Purkinje cell (primary cell): ENCODE data around the gene EEF1E1. TPM values are rescaled to one million over a fixed set of nuclear protein-coding genes. Genes with fewer than 3 reads are reported as not detected.

Experiments
- polyA plus RNA-seq: library from polyadenylated mRNA; unstranded; fragments of >200 nt; fragmentation: Nextera tagmentation; gene quantifications from 2 replicates; pipeline ENCODE4 v1.2.1, GENCODE V29; 2014

Gene EEF1E1
- 319 and 373 TPM in 2 replicates for polyA plus RNA-seq

DNA sequence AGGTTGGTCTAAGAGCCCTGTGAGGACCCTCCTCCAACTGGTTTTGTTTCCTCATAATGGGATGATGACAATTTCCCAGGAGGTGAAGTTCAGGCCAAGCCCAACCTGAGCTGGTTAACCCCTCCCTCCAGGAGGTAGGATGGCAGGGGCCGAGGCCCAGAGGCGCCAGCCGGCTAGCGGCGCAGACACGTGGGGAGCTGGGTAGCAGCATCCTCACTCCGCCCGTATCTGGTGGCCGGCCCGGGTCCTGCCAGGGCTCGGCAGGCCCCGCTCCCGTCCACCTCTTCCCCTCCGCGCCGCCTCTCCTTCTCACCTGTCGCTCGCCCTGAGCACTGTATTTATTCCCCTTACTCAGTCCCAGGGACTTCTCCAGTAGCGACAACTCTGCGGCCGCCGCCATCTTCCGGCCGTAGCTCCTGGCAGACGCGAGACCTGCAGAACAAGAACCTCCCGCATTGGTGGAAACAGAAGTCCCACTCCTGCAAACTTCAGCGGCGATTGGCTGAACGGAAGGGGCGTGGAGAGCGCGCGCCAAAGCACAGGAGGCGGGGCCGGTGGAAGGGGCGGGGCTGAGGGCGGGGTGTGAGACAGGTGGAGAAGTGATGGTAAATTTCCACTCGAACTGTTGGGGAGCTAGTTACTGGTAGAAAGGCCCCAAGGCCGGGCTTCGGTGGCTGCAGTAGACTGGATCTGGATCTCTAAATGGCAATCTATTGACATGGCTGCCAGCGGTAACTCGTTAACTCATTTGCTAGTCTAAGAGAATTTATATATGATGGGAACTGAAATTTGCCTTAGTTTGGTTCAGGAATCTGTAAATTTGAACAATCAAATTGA, at the start of gene EEF1E1:
TSS of gene EEF1E1 (minus strand) at position 427 of the 837 bp plus-strand sequence. CDS start at position 400, 27 bp downstream.

DNA sequence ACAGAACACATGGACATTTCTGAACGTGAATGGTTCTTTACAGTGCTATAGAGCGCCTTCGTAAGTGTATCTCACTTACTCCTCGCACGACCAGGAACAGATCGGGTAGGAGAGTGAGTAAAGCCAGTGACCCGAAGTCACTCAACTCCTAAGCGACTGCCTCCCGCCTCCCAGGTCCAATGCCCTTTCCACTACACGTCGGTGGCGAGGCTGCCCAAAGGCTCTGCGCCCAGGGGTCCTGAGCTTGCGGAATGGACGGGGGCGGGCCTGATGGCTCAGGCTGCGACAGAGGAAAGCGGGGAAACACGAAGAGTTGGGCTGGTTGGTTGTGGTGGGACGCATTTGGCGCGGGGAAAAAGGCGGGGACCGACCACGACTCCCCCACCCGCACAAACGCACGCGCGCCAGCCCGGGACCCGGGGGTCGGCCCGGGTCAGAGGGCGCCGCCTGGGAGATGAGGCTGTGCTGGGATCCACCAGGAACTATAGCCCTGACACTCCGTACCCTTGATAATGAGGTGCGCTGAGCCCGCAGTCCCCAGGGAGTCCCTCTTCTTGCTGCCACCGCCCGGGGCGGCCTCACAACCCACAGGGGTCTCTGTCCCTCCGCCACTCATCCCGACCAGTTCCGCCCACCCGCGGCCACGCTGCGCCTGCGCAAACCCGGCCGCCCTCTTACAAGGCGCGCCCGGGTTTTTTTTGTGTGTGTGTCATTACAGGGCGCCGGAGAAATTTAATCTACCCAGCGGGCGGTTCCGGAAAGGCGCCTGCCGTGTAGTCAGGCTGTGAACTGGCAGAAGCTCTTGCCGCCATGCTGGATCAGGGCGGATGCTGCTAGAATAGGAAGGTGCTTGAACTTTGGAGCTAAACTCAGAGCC, 38.3 kb downstream of the EEF1E1 start, which contains the start of gene BLOC1S5:
TSS of gene BLOC1S5 (minus strand) at position 629 of the 877 bp plus-strand sequence. CDS start at position 616, 13 bp downstream.

Other genes starting within 250 kb of the EEF1E1 start
- 19.2 and 33.5 TPM in 2 replicates for gene TXNDC5, start 191.8 kb downstream of the EEF1E1 start, polyA plus RNA-seq
- 2.1 and 2.7 TPM in 2 replicates for gene BLOC1S5, start 38.2 kb downstream of the EEF1E1 start, polyA plus RNA-seq